GM18526 (cell line): ENCODE results near the gene VEGFB.

Experiments
- POLR2A ChIP-seq: IDR thresholded peaks from 3 replicates; pipeline ENCODE4 v1.6.1; 2011; ENCODE audit not compliant: insufficient read length; ENCODE audit errors: extremely low read depth

VEGFB gene

GRCh38 chr11:64266339-64266738 lies 32.0 kb downstream of the VEGFB start:
- no peak for TF ChIP-seq POLR2A

- TF ChIP-seq POLR2A = no peak
Observed at GRCh38 chr11:64267207-64267945, 33.0 kb downstream of the VEGFB start.

GRCh38 chr11:64268025-64268892 lies 33.9 kb downstream of the VEGFB start:
- no peak for TF ChIP-seq POLR2A

- no peak for TF ChIP-seq POLR2A
Observed at GRCh38 chr11:64268893-64269539, 34.6 kb downstream of the VEGFB start.

- peak; percentile 67 for TF ChIP-seq POLR2A
Observed at GRCh38 chr11:64269540-64270220, 35.3 kb downstream of the VEGFB start.

GRCh38 chr11:64275031-64275800 lies 40.8 kb downstream of the VEGFB start:
- no peak for TF ChIP-seq POLR2A

- no peak for TF ChIP-seq POLR2A
Observed at GRCh38 chr11:64275841-64276240, 41.5 kb downstream of the VEGFB start.

- no peak for TF ChIP-seq POLR2A
Observed at GRCh38 chr11:64276653-64277431, 42.5 kb downstream of the VEGFB start.

- no peak for TF ChIP-seq POLR2A
Observed at GRCh38 chr11:64278576-64279190, 44.3 kb downstream of the VEGFB start.

- TF ChIP-seq POLR2A = no peak
Observed at GRCh38 chr11:64281957-64282770, 47.8 kb downstream of the VEGFB start.

- TF ChIP-seq POLR2A = no peak
Observed at GRCh38 chr11:64283092-64283491, 48.7 kb downstream of the VEGFB start.

GRCh38 chr11:64284048-64284961 lies 49.9 kb downstream of the VEGFB start, which contains the start of gene BAD:
Gene BAD (minus strand): TSS chr11:64284665. CDS start chr11:64284368, 297 bp downstream.
- peak; percentile 59 for TF ChIP-seq POLR2A
